GM21737 (cell line): ENCODE measurements around the gene PTPRD.
"Not testable (repeated sequence)": the region's sequence is repeated elsewhere in the genome, so short reads cannot be mapped to it uniquely, and the experiment has no call there.

Experiments used
- ATAC-seq: cut with Tn5 transposase; IDR thresholded peaks from one replicate; pipeline ENCODE4 v1.9.1; 2021; ENCODE audit warnings: mild to moderate bottlenecking, moderate library complexity; ENCODE audit not compliant: unreplicated experiment

Gene PTPRD

GRCh38 chr9:8943392-8943791 lies 1669.4 kb downstream of the PTPRD start:
- no peak for ATAC-seq

- no peak for ATAC-seq
Measured at GRCh38 chr9:8940650-8941049, 1672.2 kb downstream of the PTPRD start.

- no peak for ATAC-seq
Measured at GRCh38 chr9:8926461-8926860, 1686.3 kb downstream of the PTPRD start.

- no peak for ATAC-seq
Measured at GRCh38 chr9:8924562-8924961, 1688.2 kb downstream of the PTPRD start.

- not testable (repeated sequence) for ATAC-seq
Measured at GRCh38 chr9:8920478-8921183, 1692.2 kb downstream of the PTPRD start.

- ATAC-seq = no peak
Measured at GRCh38 chr9:8917956-8918739, 1694.7 kb downstream of the PTPRD start.

DNA sequence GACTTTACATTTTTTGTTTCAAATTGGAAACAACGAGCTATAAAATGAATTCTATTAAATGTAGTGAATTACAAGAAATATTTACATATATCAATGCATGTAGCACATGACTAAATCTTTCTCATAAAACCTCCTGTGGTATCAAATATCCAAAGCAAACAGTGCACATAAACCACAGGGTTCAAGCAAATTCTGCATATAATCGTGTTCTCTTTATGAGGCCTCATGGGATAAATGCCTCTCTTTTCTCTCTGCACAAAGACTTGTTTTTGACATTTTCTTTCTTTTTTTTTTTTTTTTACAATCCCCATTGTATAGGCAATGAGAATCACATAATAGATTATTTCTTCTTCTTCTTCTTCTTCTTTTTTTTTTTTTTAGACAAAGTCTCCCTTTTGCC lies 1696.0 kb downstream of the PTPRD start:
- no peak for ATAC-seq

- ATAC-seq = no peak
Measured at GRCh38 chr9:8907868-8908267, 1704.9 kb downstream of the PTPRD start.

DNA sequence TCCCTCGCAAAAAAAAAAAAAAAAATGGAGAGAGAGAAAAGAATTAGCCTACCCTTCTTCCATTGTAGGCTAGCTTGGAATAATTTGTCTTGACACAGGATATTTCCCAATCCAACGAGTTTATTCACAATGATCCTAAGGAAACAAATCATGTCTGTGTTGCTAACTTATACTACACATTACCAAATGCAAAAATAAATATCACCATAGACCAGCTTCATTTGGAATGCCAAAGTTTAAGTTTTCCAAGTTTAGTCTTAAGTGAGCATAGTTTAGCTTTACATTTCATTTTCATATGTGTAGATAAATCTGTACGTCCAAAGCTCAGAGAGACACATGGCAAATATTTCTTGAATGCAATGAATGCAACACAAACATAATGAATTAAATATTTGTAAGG lies 1707.1 kb downstream of the PTPRD start:
- no peak for ATAC-seq

DNA sequence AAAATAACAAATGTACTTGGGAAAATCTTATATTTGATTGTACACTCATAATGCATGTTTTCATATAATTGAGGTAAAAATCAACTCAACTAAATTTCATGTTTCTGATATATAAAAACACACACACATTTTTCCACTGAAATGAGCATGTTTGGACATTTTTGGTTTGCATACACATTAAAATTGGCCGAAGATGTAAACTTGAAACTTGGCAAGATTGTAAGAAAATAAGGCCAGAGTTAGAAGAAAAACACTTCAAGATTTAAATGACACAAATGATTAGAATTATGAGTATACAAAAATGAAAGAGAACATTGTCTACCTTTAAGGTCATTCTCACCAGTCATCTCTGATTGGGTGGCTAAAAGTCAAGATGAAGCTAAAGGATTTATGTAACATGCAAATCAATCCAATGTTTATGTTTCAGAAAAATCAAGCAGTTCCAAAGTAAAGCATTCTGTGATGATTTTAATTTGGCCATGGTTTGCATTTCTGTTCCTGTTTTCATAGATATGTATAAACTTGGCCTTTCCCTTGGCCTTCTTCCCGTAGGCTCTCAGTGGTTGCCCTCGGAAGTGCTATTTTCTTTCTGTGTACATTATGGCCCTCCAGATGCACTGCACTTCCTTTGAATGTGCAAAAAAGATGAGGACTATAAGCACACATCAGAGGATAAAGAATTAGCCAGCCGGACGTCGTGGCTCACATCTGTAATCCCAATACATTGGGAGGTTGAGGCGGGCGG lies 1707.9 kb downstream of the PTPRD start:
- no peak for ATAC-seq

DNA sequence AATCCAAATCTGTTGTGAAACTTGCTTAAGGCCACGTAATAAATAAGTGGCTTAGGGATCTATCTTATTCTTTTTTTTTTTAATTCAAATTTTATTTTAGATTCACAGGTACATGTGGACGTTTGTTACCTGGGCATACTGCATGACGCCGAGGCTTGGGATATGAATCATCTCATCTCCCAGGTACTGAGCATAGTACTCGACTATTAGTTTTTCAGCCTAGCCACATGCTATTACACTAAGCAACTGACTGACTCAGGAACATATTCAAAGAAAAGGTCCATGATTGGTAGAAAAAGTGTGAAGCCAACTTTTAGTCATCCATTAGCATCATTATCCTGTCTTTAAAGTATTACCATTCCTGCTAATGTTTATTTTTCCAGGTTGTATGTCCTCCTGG lies 1709.7 kb downstream of the PTPRD start:
- no peak for ATAC-seq

GRCh38 chr9:8901146-8901545 lies 1711.7 kb downstream of the PTPRD start:
- no peak for ATAC-seq

GRCh38 chr9:8899511-8899910 lies 1713.3 kb downstream of the PTPRD start:
- ATAC-seq = no peak

DNA sequence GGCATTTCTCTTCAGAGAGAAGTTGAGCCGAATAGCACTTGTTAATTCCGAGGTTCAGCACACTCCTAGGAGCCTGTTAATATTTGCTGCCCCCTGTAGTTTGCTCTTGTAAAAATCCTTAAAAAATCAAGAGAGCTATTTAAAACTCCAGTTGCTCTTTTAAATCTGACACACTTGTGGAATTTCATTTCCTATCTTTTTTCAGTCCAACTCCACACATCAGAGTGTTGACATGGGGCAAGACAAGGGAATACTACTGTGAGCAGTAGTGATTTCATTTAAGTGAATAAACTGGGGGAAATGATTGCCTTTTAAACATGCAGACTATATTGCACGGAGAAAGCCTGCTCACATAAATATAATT lies 1717.0 kb downstream of the PTPRD start:
- ATAC-seq = no peak

DNA sequence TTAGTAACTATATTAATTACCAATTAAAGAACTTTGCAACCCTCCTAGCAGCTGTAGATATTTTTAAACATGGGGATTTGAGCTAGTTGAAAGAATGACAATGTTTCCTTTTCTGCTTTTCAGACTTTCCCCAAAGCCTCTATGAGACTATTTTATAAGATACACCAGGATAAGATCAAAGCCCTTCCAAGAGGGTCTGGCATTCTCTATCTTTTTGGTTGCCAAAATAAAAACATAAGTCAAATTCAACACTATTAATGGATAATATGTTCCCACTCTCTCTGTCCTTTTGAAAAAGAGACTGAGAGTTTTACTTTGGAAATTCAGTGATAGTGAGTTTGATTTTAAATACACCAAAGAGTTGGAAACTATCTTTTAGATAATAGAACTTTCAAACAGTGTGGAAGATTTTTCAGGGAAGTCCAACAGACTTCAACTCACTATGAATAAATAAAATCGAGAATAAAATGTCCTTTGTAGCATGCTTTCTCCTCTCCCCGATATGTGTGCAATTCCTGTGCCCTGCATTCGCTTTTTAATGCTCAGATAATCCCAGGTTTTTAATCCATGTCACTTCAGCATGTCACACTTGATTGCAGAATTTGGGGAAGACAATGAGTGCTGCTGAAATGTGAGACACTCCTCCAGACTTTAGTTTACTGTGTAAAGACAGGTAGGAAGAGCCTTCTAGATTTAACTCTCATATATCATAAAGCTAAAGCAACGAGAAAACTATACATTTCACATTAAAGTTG lies 1717.5 kb downstream of the PTPRD start:
- ATAC-seq = no peak

GRCh38 chr9:8890695-8891094 lies 1722.1 kb downstream of the PTPRD start:
- no peak for ATAC-seq

- no peak for ATAC-seq
Measured at GRCh38 chr9:8889100-8889499, 1723.7 kb downstream of the PTPRD start.

DNA sequence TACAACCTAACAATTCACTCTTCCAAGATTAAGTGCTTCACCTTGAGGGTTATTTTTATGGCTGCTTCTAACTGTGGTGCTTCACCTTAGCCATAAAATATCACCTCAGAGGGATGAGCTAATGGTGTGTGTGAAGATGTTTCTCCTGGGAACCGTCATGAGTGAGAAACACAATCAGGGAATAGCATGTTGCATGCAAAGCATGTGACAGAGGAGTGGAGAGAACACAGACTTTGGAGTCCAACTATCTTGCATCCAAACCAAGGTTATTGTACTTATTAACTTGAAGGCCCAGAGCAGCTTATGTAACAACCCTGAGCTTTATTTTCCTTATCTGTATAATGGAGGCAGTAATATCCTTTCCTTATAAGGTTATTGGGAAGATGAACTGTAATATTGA lies 1724.2 kb downstream of the PTPRD start:
- ATAC-seq = no peak

DNA sequence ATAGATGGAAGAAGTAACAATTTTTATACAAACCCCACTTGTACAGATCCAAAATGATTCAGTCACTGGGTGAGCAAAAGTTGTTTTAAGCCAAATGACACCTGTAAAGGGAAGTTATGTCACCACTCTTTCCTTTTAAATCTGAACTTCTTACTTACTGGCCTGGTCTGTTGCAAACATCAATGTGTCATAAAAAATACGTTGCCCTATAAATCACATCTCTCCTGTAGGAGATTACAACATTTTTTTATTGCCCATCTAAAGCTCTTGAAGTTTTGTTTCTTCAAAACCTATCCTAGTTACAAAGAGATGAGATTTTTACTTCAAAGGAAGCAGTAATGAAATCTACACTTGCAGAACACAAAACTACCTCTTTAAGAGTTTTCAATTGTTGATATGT lies 1725.4 kb downstream of the PTPRD start:
- no peak for ATAC-seq

DNA sequence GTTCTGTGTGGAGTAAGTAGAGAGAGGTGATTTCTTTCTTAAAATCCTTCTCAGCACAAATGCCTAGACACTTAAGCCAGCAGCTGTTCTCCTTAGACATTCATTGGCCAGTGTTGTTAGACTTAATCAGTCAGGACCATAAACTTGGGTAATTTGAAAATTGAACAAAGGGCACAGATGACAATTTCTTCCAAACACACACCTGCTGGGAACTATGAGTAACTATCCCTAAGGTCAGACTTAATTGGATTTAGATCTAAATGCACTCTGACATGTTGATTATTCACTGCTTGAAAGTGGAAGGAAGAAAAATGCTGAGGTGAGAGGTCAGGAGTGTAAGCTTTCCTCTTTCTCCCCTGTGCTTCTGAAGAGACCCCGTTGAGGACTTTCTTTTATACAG lies 1729.5 kb downstream of the PTPRD start:
- no peak for ATAC-seq

DNA sequence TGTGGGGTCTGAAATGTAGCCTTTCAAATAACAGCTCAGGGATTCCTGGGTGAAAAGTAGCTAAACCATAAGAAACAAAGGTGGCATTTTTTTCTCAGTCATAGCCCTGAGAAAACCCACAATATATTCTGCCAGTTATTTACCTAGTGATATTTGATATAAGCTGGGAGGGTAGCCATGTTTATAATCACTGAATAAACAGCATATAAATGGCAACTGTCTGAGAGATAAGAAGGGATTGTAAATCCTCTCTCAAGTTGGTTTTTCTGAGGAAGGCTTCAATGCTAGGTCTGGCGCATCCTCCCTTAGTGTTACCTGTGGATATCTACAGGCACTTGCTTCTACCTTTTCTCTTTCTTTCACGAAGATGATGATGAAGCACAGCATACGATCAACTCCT lies 1732.7 kb downstream of the PTPRD start:
- no peak for ATAC-seq
